ENCODE results near the gene COL6A1. TPM values are rescaled to one million over a fixed set of nuclear protein-coding genes. Genes with fewer than 3 reads are reported as not detected.
"Not testable (repeated sequence)": the region's sequence is repeated elsewhere in the genome, so short reads cannot be mapped to it uniquely, and the experiment has no call there.

Gene COL6A1
- total RNA-seq, 4 donors from 2014 or later, result 96.1 to 213 (median 162) TPM

DNA sequence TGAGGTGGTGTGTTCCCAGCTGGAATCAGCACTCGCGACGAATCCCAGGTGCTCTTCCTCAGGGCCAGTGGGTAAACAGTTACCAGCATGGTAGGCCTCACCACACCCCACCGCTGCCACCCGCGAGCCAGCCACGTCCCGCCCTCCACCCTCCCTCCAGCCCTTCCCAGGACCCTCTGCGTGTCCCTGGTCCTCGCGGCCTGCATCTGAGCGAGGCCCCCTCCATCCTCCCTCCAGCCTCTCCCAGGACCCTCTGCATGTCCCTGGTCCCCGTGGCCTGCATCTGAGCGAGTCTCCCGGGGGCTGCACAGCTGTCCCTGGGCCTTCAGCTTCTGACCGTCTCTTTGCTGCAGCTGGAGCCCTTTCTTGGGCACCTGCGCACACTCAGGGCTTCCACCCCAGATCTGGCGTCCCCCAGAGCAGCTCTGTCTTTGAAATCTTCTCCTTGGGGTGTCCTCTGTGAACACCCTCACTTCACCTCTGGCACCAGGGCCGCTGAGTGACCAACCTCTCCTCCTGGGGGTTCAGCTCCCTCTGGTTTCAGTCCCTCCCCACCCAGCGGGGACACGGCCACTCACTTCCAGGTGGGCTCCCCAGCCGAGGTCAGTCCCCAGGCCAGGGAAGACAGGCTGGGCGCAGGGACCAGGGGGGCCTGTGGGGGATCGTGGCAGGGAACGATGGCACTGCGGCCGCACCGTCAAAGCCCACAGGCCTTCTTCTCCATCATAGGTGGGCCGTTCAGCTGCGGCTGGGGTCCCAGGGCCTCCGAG lies 58.5 kb downstream of the COL6A1 start:
- TF ChIP-seq POLR2A (IDR thresholded peaks at IDR 0.05), result no peak
- TF ChIP-seq, protein P1, sequence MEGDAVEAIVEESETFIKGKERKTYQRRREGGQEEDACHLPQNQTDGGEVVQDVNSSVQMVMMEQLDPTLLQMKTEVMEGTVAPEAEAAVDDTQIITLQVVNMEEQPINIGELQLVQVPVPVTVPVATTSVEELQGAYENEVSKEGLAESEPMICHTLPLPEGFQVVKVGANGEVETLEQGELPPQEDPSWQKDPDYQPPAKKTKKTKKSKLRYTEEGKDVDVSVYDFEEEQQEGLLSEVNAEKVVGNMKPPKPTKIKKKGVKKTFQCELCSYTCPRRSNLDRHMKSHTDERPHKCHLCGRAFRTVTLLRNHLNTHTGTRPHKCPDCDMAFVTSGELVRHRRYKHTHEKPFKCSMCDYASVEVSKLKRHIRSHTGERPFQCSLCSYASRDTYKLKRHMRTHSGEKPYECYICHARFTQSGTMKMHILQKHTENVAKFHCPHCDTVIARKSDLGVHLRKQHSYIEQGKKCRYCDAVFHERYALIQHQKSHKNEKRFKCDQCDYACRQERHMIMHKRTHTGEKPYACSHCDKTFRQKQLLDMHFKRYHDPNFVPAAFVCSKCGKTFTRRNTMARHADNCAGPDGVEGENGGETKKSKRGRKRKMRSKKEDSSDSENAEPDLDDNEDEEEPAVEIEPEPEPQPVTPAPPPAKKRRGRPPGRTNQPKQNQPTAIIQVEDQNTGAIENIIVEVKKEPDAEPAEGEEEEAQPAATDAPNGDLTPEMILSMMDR (IDR thresholded peaks at IDR 0.05), result no peak
- no peaks in the 10 kb centered on the region for H3K9me3 ChIP-seq
- no peak overlapping the region for H3K4me3 ChIP-seq (replicated peaks in 1 of 3)
- H3K36me3 ChIP-seq, result no peaks in the 10 kb centered on the region
- H3K27ac ChIP-seq, result no peak overlapping the region
- H3K4me1 ChIP-seq, result peaks cover 0 to 4% of the 10 kb centered on the region in 2 donors
- 92 to 94% methylated on average over 26 to 29 of the region's 31 CpGs for WGBS, 2 donors
- intact Hi-C loops (cut with DNase I), result no loop called here
- H3K27me3 ChIP-seq, result no peaks in the 10 kb centered on the region
- DNase-seq, result no peak

DNA sequence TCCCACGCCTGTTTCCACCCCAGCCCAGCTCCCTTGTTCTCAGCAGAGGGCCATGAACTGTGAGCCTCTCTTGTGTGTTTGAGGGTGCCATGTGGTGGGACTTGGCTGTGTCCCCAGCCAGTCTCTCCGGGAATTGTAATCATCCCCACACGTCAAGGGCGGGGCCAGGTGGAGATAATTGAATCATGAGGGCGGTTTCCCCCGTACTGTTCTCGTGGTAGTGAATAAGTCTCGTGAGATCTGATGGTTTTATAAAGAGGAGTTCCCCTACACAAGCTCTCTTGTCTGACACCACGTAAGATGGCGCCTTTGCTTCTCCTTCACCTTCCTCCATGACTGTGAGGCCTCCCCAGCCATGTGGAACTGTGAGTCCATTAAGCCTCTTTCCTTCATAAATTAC lies 59.1 kb downstream of the COL6A1 start:
- Histone ChIP-seq H3K9me3 (no peaks in the 10 kb centered on the region), H3K4me1 (peaks cover 0 to 4% of the 10 kb centered on the region in 2 donors), H3K27me3 (no peaks in the 10 kb centered on the region), H3K4me3 (replicated peaks in 1 of 3) (no peak overlapping the region), H3K27ac (no peak overlapping the region), H3K36me3 (no peaks in the 10 kb centered on the region)
- WGBS, 2 donors, result 83 to 89% methylated on average over 10 of the region's 10 CpGs
- no peak for TF ChIP-seq POLR2A (IDR thresholded peaks at IDR 0.05)
- TF ChIP-seq, protein P1 (IDR thresholded peaks at IDR 0.05), result no peak
- intact Hi-C loops (cut with DNase I), result no loop called here
- no peak for DNase-seq

DNA sequence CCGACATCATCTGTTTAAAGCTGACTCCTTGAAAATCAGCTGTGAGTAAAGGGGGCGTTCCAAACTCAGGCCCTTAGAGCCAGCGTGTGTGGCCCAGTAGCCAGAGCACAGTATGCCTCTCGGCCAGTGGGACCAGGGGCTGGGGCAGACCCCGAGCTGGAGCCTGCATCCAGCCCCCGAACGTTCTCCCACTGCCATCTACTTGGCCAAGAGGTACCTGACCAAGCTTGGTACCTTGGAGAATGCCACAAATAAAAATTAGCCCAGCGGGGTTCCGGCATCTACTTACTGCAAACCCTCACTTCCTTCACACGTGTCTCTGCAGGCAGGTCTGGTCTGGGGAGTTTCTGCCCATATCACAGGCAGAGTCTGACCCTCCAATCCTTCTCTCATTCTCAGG lies 59.6 kb downstream of the COL6A1 start:
- H3K27ac ChIP-seq, result no peak overlapping the region

DNA sequence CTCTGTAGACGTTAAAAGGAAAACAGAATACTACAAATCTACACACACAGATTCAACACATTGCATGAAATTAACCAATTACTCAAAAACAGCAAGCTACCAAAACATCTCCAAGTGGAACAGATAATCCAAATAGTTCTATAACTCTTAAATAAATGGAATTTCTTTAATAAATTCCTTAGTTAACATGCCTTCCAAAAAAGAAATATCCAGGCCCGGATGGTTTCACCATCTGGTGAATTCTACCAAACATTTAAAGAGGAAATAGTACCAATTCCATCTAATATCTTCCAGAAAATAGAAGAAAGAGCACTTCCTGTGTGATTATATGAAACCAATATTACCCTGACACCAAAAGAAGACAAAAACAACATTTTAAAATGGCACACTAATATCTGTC lies 63.6 kb downstream of the COL6A1 start:
- no peaks in the 10 kb centered on the region for H3K9me3 ChIP-seq
- no peak for TF ChIP-seq POLR2A (IDR thresholded peaks at IDR 0.05)
- TF ChIP-seq, protein P1 (IDR thresholded peaks at IDR 0.05), result no peak
- intact Hi-C loops (cut with DNase I), result no loop called here
- no peaks in the 10 kb centered on the region for H3K36me3 ChIP-seq
- H3K27me3 ChIP-seq, result no peaks in the 10 kb centered on the region
- 69 to 77% methylated on average over 2 of the region's 2 CpGs for WGBS, 2 donors
- H3K4me1 ChIP-seq, result peaks cover 0 to 7% of the 10 kb centered on the region in 2 donors
- no peak overlapping the region for H3K27ac ChIP-seq
- no peak for DNase-seq
- no peak overlapping the region for H3K4me3 ChIP-seq (replicated peaks in 1 of 3)

More for the DNA sequence above, 59.6 kb downstream of the COL6A1 start:
- H3K36me3 ChIP-seq, result no peaks in the 10 kb centered on the region
- intact Hi-C loops (cut with DNase I), result no loop called here
- DNase-seq, result no peak
- H3K9me3 ChIP-seq, result no peaks in the 10 kb centered on the region
- H3K27me3 ChIP-seq, result no peaks in the 10 kb centered on the region
- peaks cover 0 to 4% of the 10 kb centered on the region in 2 donors for H3K4me1 ChIP-seq
- 82 to 89% methylated on average over 5 to 7 of the region's 10 CpGs for WGBS, 2 donors
- H3K4me3 ChIP-seq (replicated peaks in 1 of 3), result no peak overlapping the region
- TF ChIP-seq, protein P1 (IDR thresholded peaks at IDR 0.05), result no peak
- no peak for TF ChIP-seq POLR2A (IDR thresholded peaks at IDR 0.05)

DNA sequence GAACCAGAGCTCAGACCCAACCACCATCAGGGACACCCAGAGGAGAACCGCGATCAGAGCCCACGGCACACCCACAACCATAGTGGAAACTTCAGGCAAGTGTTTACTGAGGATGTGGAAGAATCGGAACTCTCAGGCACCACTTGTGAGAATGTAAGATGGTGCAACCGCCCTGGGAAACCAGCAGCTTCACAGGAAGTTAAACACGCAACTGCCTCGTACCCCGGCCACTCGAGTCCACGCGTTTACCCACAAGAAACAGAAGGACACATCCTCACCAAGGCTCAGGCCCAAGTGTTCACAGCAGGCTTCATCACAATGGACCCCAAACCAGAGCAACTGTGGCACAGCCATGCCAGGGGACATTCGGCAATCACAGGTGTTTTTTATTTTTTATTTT lies 64.9 kb downstream of the COL6A1 start:
- 72 to 73% methylated on average over 12 of the region's 12 CpGs for WGBS, 2 donors
- no peaks in the 10 kb centered on the region for H3K9me3 ChIP-seq
- no peaks in the 10 kb centered on the region for H3K27me3 ChIP-seq
- H3K36me3 ChIP-seq, result no peaks in the 10 kb centered on the region
- DNase-seq, result no peak
- H3K27ac ChIP-seq, result no peak overlapping the region
- intact Hi-C loops (cut with DNase I), result no loop called here
- peaks cover 0 to 7% of the 10 kb centered on the region in 2 donors for H3K4me1 ChIP-seq
- H3K4me3 ChIP-seq (replicated peaks in 1 of 3), result no peak overlapping the region
- TF ChIP-seq POLR2A (IDR thresholded peaks at IDR 0.05), result no peak
- TF ChIP-seq, protein P1 (IDR thresholded peaks at IDR 0.05), result no peak

DNA sequence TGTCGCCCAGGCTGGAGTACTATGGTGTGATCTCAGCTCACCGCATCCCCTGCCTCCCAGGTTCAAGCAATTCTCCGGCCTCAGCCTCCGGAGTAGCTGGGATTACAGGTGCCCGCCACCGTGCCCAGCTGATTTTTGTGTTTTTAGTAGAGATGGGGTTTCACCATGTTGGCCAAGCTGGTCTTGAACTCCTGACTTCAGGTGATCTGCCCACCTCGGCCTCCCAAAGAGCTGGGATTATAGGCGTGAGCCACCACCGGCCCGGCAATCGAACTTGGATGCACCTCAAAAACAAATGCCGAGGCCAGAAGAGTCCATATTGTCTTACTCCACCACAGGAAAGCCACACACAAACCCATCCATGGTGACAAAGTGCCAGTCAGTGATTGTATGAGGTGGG lies 65.3 kb downstream of the COL6A1 start:
- WGBS, 2 donors, result 86 to 96% methylated on average over 12 of the region's 12 CpGs
- DNase-seq; H3K27me3 ChIP-seq; H3K4me1 ChIP-seq; H3K9me3 ChIP-seq; H3K36me3 ChIP-seq; intact Hi-C loops (cut with DNase I); H3K27ac ChIP-seq; H3K4me3 ChIP-seq (replicated peaks in 1 of 3): not testable (repeated sequence)
